Caco-2 (cell line): ENCODE data around the gene C19orf47. TPM values are rescaled to one million over a fixed set of nuclear protein-coding genes. Genes with fewer than 3 reads are reported as not detected.

Experiments used
- BruUV-seq: library from RNA; stranded (reverse); fragments of 400-500 nt; replicated peaks from 2 replicates; lab custom pipeline; 2021; lab: Mats Ljungman, UMichigan
- CTCF ChIA-PET: fragments of 300-600 bp; sonication (Branson Sonifier 250); formaldehyde crosslinking; loops from one replicate; lab custom pipeline; 2022; ENCODE audit warnings: antibody characterized with exemption; lab: Charles Lee
- POLR2A ChIA-PET: fragments of 300-600 bp; sonication (Branson Sonifier 250); formaldehyde crosslinking; loops from one replicate; lab custom pipeline; 2022; ENCODE audit warnings: antibody characterized with exemption; lab: Charles Lee
- DNase-seq, 2 experiments: peaks; one replicate each; pipeline versions ENCODE4 v3.0.0 to v3.0.0-alpha.2; 2020 to 2022
- H3K27me3 ChIP-seq: replicated peaks from 2 replicates; pipeline ENCODE4 v1.6.0; 2011; ENCODE audit warnings: low read length; ENCODE audit not compliant: control insufficient read depth, insufficient read depth
- H3K36me3 ChIP-seq: 2 replicates; pipeline ENCODE4 v1.5.1; 2011; ENCODE audit warnings: low read length; ENCODE audit not compliant: control insufficient read depth, insufficient read depth
- H3K4me1 ChIP-seq: fragments of 250-450 bp; sonication (Bioruptor Pico); 2 replicates; pipeline ENCODE4 v1.5.1; 2020; ENCODE audit warnings: mild to moderate bottlenecking
- H3K4me3 ChIP-seq: 2 replicates; pipeline ENCODE4 v1.5.1; 2011; ENCODE audit warnings: low read depth, mild to moderate bottlenecking, control low read depth, low read length
- H3K9me3 ChIP-seq: fragments of 250-450 bp; sonication (Bioruptor Pico); 2 replicates; pipeline ENCODE4 v1.5.1; 2020; ENCODE audit warnings: mild to moderate bottlenecking, moderate library complexity
- H3K27ac Mint-ChIP-seq: one replicate; pipeline ENCODE4 v1.8.0; 2022; ENCODE audit warnings: mixed read lengths; ENCODE audit not compliant: unreplicated experiment
- H3K27me3 Mint-ChIP-seq: one replicate; pipeline ENCODE4 v1.8.0; 2022; ENCODE audit warnings: mixed read lengths; ENCODE audit not compliant: insufficient read depth, unreplicated experiment
- H3K36me3 Mint-ChIP-seq: one replicate; pipeline ENCODE4 v1.8.0; 2022; ENCODE audit warnings: mild to moderate bottlenecking, mixed read lengths; ENCODE audit not compliant: insufficient read depth, unreplicated experiment
- H3K4me1 Mint-ChIP-seq: one replicate; pipeline ENCODE4 v1.8.0; 2022; ENCODE audit warnings: low read depth, mixed read lengths; ENCODE audit not compliant: unreplicated experiment
- H3K4me3 Mint-ChIP-seq: one replicate; pipeline ENCODE4 v1.8.0; 2022; ENCODE audit warnings: mild to moderate bottlenecking, moderate library complexity, mixed read lengths; ENCODE audit not compliant: unreplicated experiment
- H3K9me3 Mint-ChIP-seq: one replicate; pipeline ENCODE4 v1.8.0; 2022; ENCODE audit warnings: mixed read lengths; ENCODE audit not compliant: unreplicated experiment
- CTCF ChIP-seq, 2 experiments: fragments of 200-600 bp in 1 of 2; IDR thresholded peaks; 1 replicate in 1 of 2; 2 replicates in 1 of 2; pipeline versions ENCODE4 v1.5.1 to v1.8.0; 2011 to 2022; ENCODE audit warnings: antibody characterized with exemption in 1 of 2, control low read depth in 1 of 2, inconsistent platforms in 1 of 2, low read depth in 1 of 2, low read length in 1 of 2, mild to moderate bottlenecking in 1 of 2, moderate library complexity in 1 of 2; ENCODE audit not compliant: insufficient read depth in 1 of 2, severe bottlenecking in 1 of 2, unreplicated experiment in 1 of 2
- intact Hi-C: fragments of 100-400 bp; cut with micrococcal nuclease; formaldehyde crosslinking; loops from one replicate; pipeline ENCODE4 v1.10.0; 2022; ENCODE audit not compliant: unreplicated experiment
- total RNA-seq: library from RNA; stranded (reverse); gene quantifications from 2 replicates; pipeline ENCODE4 v1.2.3, GENCODE V29; 2022

C19orf47 gene
- total RNA-seq, 1 experiment from 2014 or later: 28.3 TPM

DNA sequence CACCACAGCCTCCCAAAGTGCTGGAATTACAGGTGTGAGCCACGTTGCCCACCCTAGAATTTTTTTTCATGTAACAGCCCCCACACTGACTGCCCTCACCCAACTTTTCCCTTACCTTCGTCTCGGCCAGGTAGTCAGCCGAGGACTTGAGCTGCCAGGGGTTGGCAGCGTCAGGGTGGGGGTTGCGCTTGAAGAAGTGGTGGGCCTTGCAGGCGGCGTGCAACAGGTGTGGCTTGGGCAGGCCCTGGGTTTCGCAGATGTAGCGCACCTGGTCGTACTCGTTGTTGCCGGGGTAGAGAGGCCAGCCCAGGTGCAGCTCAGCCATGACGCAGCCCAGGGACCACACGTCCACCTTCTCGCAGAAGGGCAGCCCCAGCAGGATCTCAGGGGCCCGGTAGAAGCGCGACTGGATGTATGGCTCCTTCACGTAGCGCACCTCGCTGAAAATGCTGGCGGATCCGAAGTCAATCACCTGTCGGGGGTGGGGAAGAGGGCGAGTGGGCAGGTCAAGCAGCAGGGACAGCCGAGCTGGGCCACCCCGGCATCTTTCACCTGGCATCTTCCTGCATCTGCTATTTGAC, 35.6 kb upstream of the C19orf47 start:
- Mint-ChIP-seq H3K36me3 (no peaks in the 10 kb centered on the region), H3K4me1 (peaks cover 6% of the 10 kb centered on the region), H3K9me3 (no peaks in the 10 kb centered on the region), H3K27ac (no peak overlapping the region), H3K4me3 (no peak overlapping the region), H3K27me3 (no peaks in the 10 kb centered on the region)
- ChIA-PET POLR2A (no interaction called here), CTCF (interaction anchor here (0.5 to 0.6 kb wide), 2 partner anchors 165 to 241 kb away, joined by 3 to 4 read pairs; no protein-coding TSS in a partner anchor)
- H3K27me3 ChIP-seq: no peaks in the 10 kb centered on the region
- intact Hi-C loops: no loop called here
- H3K9me3 ChIP-seq: no peaks in the 10 kb centered on the region
- no peak for DNase-seq
- H3K4me3 ChIP-seq: no peak overlapping the region
- no peak for TF ChIP-seq CTCF (IDR thresholded peaks at IDR 0.05; ENCODE audit: insufficient read depth in 1 of 2, low read depth in 1 of 2, low read length in 1 of 2, severe bottlenecking in 1 of 2, unreplicated experiment in 1 of 2)
- no peaks in the 10 kb centered on the region for H3K4me1 ChIP-seq
- BruUV-seq: no TSS peak
- H3K36me3 ChIP-seq: no peaks in the 10 kb centered on the region

GRCh38 chr19:40381321-40381720, 33.1 kb upstream of the C19orf47 start:
- CTCF ChIA-PET: interaction anchor here (0.6 to 1.7 kb wide), 4 partner anchors 26 to 177 kb away, joined by 3 to 8 read pairs (median 6); partner anchors contain the start of genes C19orf47 and PLD3
- BruUV-seq: no TSS peak

More at GRCh38 chr19:40381321-40381720, 33.1 kb upstream of the C19orf47 start:
- Histone ChIP-seq H3K27me3 (no peaks in the 10 kb centered on the region), H3K36me3 (no peaks in the 10 kb centered on the region), H3K9me3 (no peaks in the 10 kb centered on the region), H3K4me3 (no peak overlapping the region), H3K4me1 (no peaks in the 10 kb centered on the region)
- Mint-ChIP-seq H3K27me3 (no peaks in the 10 kb centered on the region), H3K27ac (no peak overlapping the region), H3K36me3 (no peaks in the 10 kb centered on the region), H3K9me3 (no peaks in the 10 kb centered on the region), H3K4me1 (peaks cover 6% of the 10 kb centered on the region), H3K4me3 (no peak overlapping the region)
- TF ChIP-seq CTCF (IDR thresholded peaks at IDR 0.05; ENCODE audit: insufficient read depth in 1 of 2, low read depth in 1 of 2, low read length in 1 of 2, severe bottlenecking in 1 of 2, unreplicated experiment in 1 of 2): peak in 1 of 2 experiments; percentile 32
- intact Hi-C loops: no loop called here
- POLR2A ChIA-PET: no interaction called here
- DNase-seq: peak in 1 of 2 experiments; percentile 29
